ENCODE measurements around the gene TNFRSF1B.

The TNFRSF1B gene

DNA sequence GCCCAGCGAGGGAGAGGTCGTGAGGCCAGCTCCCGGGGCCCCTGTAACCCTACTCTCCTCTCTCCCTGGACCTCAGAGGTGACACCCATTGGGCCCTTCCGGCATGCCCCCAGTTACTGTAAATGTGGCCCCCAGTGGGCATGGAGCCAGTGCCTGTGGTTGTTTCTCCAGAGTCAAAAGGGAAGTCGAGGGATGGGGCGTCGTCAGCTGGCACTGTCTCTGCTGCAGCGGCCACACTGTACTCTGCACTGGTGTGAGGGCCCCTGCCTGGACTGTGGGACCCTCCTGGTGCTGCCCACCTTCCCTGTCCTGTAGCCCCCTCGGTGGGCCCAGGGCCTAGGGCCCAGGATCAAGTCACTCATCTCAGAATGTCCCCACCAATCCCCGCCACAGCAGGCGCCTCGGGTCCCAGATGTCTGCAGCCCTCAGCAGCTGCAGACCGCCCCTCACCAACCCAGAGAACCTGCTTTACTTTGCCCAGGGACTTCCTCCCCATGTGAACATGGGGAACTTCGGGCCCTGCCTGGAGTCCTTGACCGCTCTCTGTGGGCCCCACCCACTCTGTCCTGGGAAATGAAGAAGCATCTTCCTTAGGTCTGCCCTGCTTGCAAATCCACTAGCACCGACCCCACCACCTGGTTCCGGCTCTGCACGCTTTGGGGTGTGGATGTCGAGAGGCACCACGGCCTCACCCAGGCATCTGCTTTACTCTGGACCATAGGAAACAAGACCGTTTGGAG is 23.7 kb upstream of the TNFRSF1B start:
- DNase-seq (ENCODE audit: extremely low read depth, low read depth): no peak
- no peak for TF ChIP-seq CTCF (IDR thresholded peaks at IDR 0.05; ENCODE audit: low read depth, low read length)

DNA sequence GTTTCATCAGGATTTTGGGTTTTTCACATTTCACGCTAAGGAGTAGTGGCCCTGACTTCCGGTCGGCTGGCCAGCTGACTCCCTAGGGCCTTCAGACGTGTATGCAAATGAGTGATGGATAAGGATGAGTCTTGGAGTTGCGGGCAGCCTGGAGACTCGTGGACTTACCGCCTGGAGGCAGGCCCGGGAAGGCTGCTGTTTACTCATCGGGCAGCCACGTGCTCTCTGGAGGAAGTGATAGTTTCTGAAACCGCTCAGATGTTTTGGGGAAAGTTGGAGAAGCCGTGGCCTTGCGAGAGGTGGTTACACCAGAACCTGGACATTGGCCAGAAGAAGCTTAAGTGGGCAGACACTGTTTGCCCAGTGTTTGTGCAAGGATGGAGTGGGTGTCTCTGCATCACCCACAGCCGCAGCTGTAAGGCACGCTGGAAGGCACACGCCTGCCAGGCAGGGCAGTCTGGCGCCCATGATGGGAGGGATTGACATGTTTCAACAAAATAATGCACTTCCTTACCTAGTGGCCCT is 23.1 kb upstream of the TNFRSF1B start:
- TF ChIP-seq CTCF (IDR thresholded peaks at IDR 0.05; ENCODE audit: low read depth, low read length): no peak
- peak; percentile 93 for DNase-seq (ENCODE audit: extremely low read depth, low read depth)

DNA sequence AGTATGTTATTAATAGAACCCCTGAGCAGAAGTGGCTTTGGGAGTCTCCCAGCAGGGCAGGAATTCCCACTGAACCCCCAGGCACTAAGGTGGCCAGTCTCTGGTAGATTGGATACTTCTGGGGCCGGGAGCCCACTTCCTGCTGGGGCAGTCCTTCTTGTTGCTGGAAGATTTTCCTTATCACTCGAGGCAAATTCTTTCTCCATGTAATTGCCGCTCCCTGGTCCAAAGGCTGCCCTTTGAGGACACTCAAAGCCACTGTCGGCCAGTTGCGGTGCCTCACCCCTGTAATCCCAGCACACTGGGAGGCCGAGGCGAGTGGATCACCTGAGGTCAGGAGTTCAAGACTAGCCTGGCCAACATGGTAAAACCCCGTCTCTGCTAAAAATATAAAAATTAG is 22.6 kb upstream of the TNFRSF1B start:
- no peak for DNase-seq (ENCODE audit: extremely low read depth, low read depth)

DNA sequence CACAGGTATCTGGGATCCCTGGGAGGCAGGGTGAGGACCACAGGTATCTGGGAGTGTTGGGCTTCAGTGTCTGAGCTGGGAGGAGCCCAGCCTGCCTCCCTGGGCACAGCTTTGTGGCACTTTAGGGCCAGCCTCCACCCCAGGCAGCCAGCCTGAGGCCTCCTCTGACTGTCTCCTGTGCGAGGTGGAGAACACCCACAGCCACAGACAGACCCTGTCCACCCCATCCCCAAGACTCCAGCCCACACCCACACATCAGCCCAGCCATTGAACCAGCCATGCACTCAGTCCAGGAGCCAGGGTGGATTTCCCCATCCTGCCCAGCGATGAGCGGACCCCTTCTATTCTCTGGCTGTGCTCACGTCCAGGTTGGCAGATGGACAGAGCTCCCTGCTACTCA is 21.8 kb upstream of the TNFRSF1B start:
- no peak for TF ChIP-seq CTCF (IDR thresholded peaks at IDR 0.05; ENCODE audit: low read depth, low read length)
- DNase-seq (ENCODE audit: extremely low read depth, low read depth): no peak

More for the DNA sequence above, 22.6 kb upstream of the TNFRSF1B start:
- no peak for TF ChIP-seq CTCF (IDR thresholded peaks at IDR 0.05; ENCODE audit: low read depth, low read length)

DNA sequence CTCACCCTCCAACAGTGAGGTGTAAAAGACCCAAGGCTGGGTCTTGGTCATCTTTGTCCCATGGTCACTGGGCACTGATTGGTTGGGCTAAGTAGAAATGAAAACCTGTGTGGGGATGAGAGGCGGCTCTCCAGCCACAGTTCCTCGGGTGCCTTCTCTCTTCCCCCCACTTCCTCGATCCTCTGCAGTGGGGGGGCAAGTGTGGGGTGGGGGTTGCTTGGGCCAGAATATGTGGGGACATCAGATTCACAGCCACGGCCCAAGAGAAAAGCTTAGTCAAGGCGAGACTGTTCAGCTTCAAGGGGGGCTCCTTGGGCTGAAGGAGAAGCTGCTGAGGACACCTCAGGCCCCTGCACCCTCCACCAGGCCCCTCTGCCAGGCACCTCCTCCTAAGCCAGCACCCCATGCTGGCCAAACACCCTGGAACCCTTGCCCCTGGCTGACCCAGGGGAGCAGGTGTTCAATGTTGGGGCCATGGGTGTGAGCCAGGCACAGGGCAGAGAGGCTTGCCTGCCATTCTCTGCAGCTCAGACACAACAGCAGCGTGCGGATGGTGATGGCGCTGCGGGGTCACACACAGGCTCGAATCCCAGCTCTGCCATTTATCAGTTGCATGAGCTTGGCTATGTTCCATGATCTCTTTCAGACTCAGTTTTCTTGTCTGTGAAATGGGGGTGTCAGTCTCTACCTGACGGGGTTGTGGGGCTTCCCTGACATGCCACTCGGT is 21.0 kb upstream of the TNFRSF1B start:
- TF ChIP-seq CTCF (IDR thresholded peaks at IDR 0.05; ENCODE audit: low read depth, low read length): no peak
- DNase-seq (ENCODE audit: extremely low read depth, low read depth): no peak

GRCh38 chr1:12146343-12147112 is 20.3 kb upstream of the TNFRSF1B start:
- TF ChIP-seq CTCF (IDR thresholded peaks at IDR 0.05; ENCODE audit: low read depth, low read length): no peak
- no peak for DNase-seq (ENCODE audit: extremely low read depth, low read depth)
